ENCODE results near the gene ARMC9.

DNA sequence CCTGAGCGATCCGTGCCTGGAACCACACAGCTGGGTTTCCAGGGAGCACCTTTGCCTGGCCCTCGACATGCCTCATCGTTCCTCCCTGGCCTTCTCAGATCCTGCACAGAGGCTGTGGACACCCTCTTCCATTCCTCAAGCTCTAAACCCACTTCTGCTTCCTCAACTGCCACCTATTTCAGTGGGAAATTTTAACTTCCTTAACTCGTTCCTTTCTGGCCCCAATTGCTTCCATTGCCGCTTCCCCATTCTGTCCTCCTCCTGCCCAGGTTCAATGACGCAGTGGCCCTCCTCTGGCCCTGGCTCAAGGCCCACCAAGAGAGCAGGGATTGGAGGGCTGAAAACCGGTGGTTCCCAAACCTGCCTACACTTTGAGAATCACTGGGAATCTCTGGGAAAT, 192.2 kb downstream of the ARMC9 start:
- no peak for TF ChIP-seq POLR2AphosphoS5 (IDR thresholded peaks at IDR 0.05; ENCODE audit: low read depth, low read length)
- TF ChIP-seq SIN3A (IDR thresholded peaks at IDR 0.05; ENCODE audit: borderline replicate concordance, insufficient read depth, low read length) = no peak
- no peak for TF ChIP-seq REST (IDR thresholded peaks at IDR 0.05; ENCODE audit: insufficient read depth in 1 of 2, low read depth in 2 of 2, low read length in 2 of 2)

Measured in PFSK-1 (cell line).